Kidney epithelial cell (primary cell): ENCODE data around the gene CCDC102A. TPM values are rescaled to one million over a fixed set of nuclear protein-coding genes. Genes with fewer than 3 reads are reported as not detected.
"Not testable (repeated sequence)": the region's sequence is repeated elsewhere in the genome, so short reads cannot be mapped to it uniquely, and the experiment has no call there.

Experiments
- DNase-seq: peaks from one replicate; pipeline ENCODE4 v3.0.0-alpha.2; 2010; ENCODE audit warnings: low read depth
- H3K27me3 ChIP-seq: 2 replicates; pipeline ENCODE4 v1.6.0; 2011; ENCODE audit warnings: low read length; ENCODE audit not compliant: control insufficient read depth, insufficient read depth
- H3K36me3 ChIP-seq: 2 replicates; pipeline ENCODE4 v1.5.1; 2011; ENCODE audit warnings: low read length; ENCODE audit not compliant: control insufficient read depth, insufficient read depth
- H3K4me3 ChIP-seq: 2 replicates; pipeline ENCODE4 v1.5.1; 2011; ENCODE audit warnings: low read depth, mild to moderate bottlenecking, control low read depth, low read length
- total RNA-seq: library from RNA; depleted of rRNA; stranded (reverse); fragments of >200 nt; gene quantifications from 2 replicates; pipeline ENCODE4 v1.2.3, GENCODE V29; 2015
- TF ChIP-seq, protein P1 (sequence below): IDR thresholded peaks from 2 replicates; pipeline ENCODE4 v1.5.1; 2011; ENCODE audit warnings: mild to moderate bottlenecking, moderate library complexity, low read length, control low read depth, inconsistent platforms; ENCODE audit not compliant: insufficient read depth, poor library complexity, severe bottlenecking

The CCDC102A gene
- total RNA-seq, 1 donor from 2014 or later, result 11.4 TPM

DNA sequence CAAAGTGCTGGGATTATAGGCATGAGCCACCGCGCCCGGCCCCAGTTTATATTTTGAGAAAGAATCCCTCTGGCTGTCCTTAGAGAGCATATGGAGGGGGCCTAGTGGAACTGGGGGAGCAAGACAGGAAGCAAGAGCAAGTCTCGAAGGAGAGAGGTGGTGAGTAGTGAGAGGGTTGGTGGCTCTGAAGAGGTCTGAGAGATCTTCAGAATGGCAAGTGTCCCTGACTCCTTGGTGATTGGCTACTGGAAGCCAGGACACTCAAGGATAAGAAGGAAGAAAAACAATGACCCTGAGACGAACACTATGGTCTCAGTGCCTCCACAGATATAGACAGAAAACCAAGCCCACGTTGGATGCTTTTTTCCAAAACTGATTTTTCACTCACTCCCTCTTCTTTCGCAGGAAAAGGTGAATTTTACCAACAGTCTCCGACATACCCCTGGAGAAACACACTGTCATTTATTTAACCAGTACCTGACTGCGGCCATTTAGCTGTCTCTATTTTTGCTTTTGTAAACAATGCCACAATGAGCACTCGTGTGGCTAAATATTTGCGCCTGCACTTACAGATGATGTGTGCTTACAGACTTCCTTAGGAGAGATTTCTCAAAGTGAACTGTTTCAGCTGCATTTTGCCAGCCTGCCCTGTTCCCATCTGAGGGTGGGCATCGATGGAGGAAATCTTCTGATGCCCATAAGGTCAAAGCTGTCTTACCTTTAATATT is 34.2 kb downstream of the CCDC102A start:
- Histone ChIP-seq H3K27me3 (peaks cover 15% of the 10 kb centered on the region), H3K4me3 (no peak overlapping the region), H3K36me3 (no peaks in the 10 kb centered on the region)
- no peak for DNase-seq
- TF ChIP-seq, protein P1, sequence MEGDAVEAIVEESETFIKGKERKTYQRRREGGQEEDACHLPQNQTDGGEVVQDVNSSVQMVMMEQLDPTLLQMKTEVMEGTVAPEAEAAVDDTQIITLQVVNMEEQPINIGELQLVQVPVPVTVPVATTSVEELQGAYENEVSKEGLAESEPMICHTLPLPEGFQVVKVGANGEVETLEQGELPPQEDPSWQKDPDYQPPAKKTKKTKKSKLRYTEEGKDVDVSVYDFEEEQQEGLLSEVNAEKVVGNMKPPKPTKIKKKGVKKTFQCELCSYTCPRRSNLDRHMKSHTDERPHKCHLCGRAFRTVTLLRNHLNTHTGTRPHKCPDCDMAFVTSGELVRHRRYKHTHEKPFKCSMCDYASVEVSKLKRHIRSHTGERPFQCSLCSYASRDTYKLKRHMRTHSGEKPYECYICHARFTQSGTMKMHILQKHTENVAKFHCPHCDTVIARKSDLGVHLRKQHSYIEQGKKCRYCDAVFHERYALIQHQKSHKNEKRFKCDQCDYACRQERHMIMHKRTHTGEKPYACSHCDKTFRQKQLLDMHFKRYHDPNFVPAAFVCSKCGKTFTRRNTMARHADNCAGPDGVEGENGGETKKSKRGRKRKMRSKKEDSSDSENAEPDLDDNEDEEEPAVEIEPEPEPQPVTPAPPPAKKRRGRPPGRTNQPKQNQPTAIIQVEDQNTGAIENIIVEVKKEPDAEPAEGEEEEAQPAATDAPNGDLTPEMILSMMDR, result no peak

DNA sequence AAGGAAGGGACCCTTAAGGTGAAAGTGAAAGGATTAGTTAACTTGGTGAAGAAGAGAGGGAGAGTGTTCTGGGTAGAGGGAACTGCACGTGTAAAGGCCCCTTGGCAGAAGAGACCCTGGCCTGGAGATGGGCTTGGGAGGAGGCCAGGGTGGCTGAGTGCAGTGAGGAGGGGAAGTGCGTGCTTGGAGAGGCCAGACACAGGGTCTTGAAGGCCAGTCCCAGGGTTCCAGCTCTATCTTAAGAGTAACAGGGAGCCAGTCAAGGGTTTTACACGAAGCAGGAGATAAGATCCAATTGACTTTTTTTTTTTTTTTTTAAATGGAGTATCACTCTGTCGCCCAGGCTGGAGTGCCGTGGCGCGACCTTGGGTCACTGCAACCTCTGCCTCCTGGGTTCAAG is 34.9 kb downstream of the CCDC102A start:
- Histone ChIP-seq H3K36me3 (no peaks in the 10 kb centered on the region), H3K4me3 (no peak overlapping the region), H3K27me3 (peaks cover 15% of the 10 kb centered on the region)
- TF ChIP-seq, protein P1, result no peak
- DNase-seq, result no peak

DNA sequence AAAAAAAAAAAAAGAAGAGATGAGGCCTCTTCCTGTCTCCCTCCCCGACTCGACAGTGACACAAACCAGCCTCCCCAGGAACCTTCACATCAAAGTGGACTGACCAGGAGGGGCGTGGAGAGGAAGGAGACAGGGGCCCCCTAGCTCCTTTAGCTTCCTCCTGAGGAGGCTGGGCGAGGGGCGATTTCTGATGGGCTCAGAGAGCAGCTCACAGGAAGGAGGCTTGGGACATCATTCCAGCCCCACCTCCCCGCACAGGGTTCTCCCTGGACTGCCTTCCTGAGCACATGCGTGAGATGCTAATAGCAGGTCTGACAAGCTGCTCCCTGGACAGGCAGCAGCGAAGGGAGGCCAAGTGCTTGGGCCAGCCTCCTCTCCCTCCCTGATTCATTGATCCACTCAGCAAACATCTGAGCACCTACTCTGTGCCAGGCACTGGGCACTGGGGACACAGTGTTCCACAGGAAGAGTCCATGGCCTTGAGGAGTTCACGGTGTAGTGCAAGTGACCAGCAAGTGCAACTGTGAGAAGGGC is 35.7 kb downstream of the CCDC102A start:
- TF ChIP-seq, protein P1, result no peak
- DNase-seq, result no peak
- Histone ChIP-seq H3K4me3 (no peak overlapping the region), H3K36me3 (no peaks in the 10 kb centered on the region), H3K27me3 (peaks cover 15% of the 10 kb centered on the region)

DNA sequence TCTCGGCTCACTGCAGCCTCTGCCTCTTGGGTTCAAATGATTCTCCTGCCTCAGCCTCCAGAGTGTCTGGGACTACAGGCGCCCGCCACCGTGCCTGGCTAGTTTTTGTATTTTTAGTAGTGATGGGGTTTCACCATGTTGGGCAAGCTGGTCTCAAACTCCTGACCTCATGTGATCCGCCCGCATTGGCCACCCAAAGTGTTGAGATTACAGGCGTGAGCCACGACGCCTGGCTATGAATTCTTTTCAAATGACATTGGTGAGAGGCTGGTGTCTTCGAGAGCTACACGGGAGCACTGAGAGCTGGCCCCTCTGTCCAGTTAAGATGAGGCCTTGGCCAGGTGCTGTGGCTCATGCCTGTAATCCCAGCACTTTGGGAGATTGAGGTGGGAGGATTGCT is 36.4 kb downstream of the CCDC102A start:
- not testable (repeated sequence) for DNase-seq, H3K36me3 ChIP-seq, H3K4me3 ChIP-seq
- H3K27me3 ChIP-seq, result peaks cover 11% of the 10 kb centered on the region

DNA sequence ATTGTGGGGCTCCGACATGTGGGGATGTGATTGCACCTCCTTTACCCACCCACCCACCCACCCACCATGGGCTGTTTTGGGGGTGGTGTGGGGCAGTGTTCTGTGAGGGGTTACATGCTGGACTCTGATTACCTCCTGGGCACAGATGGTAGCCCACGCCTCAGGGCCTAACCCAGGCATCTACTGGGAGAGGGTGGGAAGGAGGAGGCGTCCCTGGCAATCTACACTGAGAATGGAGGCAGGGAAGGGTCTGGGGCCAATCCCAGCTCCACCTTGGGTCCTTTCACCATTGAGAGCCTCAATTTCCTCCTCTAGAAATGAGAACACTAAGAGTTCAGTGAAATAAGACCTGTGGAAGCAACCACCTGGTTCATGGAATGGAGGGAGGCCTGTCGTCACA is 38.3 kb downstream of the CCDC102A start:
- H3K4me3 ChIP-seq, result no peak overlapping the region
- H3K27me3 ChIP-seq, result no peaks in the 10 kb centered on the region
- no peak for DNase-seq
- H3K36me3 ChIP-seq, result no peaks in the 10 kb centered on the region
- TF ChIP-seq, protein P1, result no peak

DNA sequence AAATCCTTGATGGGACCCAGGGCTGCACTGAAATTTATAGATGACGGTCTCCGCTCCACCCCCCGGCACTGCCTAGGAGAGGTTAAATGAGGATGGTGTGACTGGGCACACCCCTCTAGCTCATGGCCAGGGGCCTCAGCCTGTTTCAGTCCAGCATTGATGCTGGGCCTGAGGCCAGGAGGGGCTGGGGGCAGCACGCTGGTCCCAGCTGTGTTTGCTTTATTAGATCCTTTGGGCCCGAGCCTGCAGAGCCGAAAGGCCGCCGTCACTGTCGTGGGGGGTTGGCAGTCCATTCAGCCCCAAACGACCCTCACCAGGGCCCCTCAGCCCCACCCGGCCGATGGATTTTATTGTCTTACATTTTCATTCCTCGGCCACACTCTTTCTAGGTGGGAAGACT is 39.2 kb downstream of the CCDC102A start:
- DNase-seq, result no peak
- no peak overlapping the region for H3K4me3 ChIP-seq
- H3K27me3 ChIP-seq, result no peaks in the 10 kb centered on the region
- TF ChIP-seq, protein P1, result no peak
- no peaks in the 10 kb centered on the region for H3K36me3 ChIP-seq
